ENCODE measurements around the gene TAS2R60. TPM values are rescaled to one million over a fixed set of nuclear protein-coding genes. Genes with fewer than 3 reads are reported as not detected.
"Not testable (repeated sequence)": the region's sequence is repeated elsewhere in the genome, so short reads cannot be mapped to it uniquely, and the experiment has no call there.

The TAS2R60 gene
- total RNA-seq, 1 experiment from 2014 or later, result not detected

GRCh38 chr7:143419880-143420279 lies 23.4 kb upstream of the TAS2R60 start:
- H3K27me3 ChIP-seq (ENCODE audit: control insufficient read depth, insufficient read depth, low read length), result no peaks in the 10 kb centered on the region
- no peak for DNase-seq
- H3K4me3 ChIP-seq (ENCODE audit: insufficient read depth, low read depth, low read length), result no peak overlapping the region
- H3K36me3 ChIP-seq (replicated peaks; ENCODE audit: control insufficient read depth, insufficient read depth, low read length), result peaks cover 2% of the 10 kb centered on the region

GRCh38 chr7:143420624-143421023 lies 22.6 kb upstream of the TAS2R60 start:
- H3K36me3 ChIP-seq (replicated peaks; ENCODE audit: control insufficient read depth, insufficient read depth, low read length), result not testable (repeated sequence)

GRCh38 chr7:143422033-143422432 lies 21.2 kb upstream of the TAS2R60 start:
- DNase-seq, result no peak
- no peaks in the 10 kb centered on the region for H3K27me3 ChIP-seq (ENCODE audit: control insufficient read depth, insufficient read depth, low read length)
- H3K36me3 ChIP-seq (replicated peaks; ENCODE audit: control insufficient read depth, insufficient read depth, low read length), result peaks cover 2% of the 10 kb centered on the region

More at GRCh38 chr7:143420624-143421023, 22.6 kb upstream of the TAS2R60 start:
- not testable (repeated sequence) for H3K27me3 ChIP-seq (ENCODE audit: control insufficient read depth, insufficient read depth, low read length); H3K4me3 ChIP-seq (ENCODE audit: insufficient read depth, low read depth, low read length); DNase-seq

GRCh38 chr7:143424476-143424875 lies 18.8 kb upstream of the TAS2R60 start:
- H3K36me3 ChIP-seq (replicated peaks; ENCODE audit: control insufficient read depth, insufficient read depth, low read length); H3K4me3 ChIP-seq (ENCODE audit: insufficient read depth, low read depth, low read length); H3K27me3 ChIP-seq (ENCODE audit: control insufficient read depth, insufficient read depth, low read length); DNase-seq: not testable (repeated sequence)

More at GRCh38 chr7:143422033-143422432, 21.2 kb upstream of the TAS2R60 start:
- H3K4me3 ChIP-seq (ENCODE audit: insufficient read depth, low read depth, low read length), result no peak overlapping the region

GRCh38 chr7:143426479-143427142 lies 16.6 kb upstream of the TAS2R60 start:
- DNase-seq, result no peak
- Histone ChIP-seq H3K4me3 (ENCODE audit: insufficient read depth, low read depth, low read length) (no peak overlapping the region), H3K36me3 (replicated peaks; ENCODE audit: control insufficient read depth, insufficient read depth, low read length) (no peaks in the 10 kb centered on the region), H3K27me3 (ENCODE audit: control insufficient read depth, insufficient read depth, low read length) (no peaks in the 10 kb centered on the region)

- no peak for DNase-seq
- Histone ChIP-seq H3K27me3 (ENCODE audit: control insufficient read depth, insufficient read depth, low read length) (no peaks in the 10 kb centered on the region), H3K36me3 (replicated peaks; ENCODE audit: control insufficient read depth, insufficient read depth, low read length) (no peaks in the 10 kb centered on the region), H3K4me3 (ENCODE audit: insufficient read depth, low read depth, low read length) (no peak overlapping the region)
Measured at GRCh38 chr7:143429770-143430698, 13.2 kb upstream of the TAS2R60 start.

GRCh38 chr7:143431109-143431508 lies 12.1 kb upstream of the TAS2R60 start:
- Histone ChIP-seq H3K36me3 (replicated peaks; ENCODE audit: control insufficient read depth, insufficient read depth, low read length) (no peaks in the 10 kb centered on the region), H3K4me3 (ENCODE audit: insufficient read depth, low read depth, low read length) (no peak overlapping the region), H3K27me3 (ENCODE audit: control insufficient read depth, insufficient read depth, low read length) (no peaks in the 10 kb centered on the region)
- DNase-seq, result no peak

GRCh38 chr7:143433759-143434158 lies 9.5 kb upstream of the TAS2R60 start:
- no peak overlapping the region for H3K4me3 ChIP-seq (ENCODE audit: insufficient read depth, low read depth, low read length)

GRCh38 chr7:143434660-143435059 lies 8.6 kb upstream of the TAS2R60 start:
- Histone ChIP-seq H3K27me3 (ENCODE audit: control insufficient read depth, insufficient read depth, low read length) (no peaks in the 10 kb centered on the region), H3K36me3 (replicated peaks; ENCODE audit: control insufficient read depth, insufficient read depth, low read length) (no peaks in the 10 kb centered on the region), H3K4me3 (ENCODE audit: insufficient read depth, low read depth, low read length) (no peak overlapping the region)
- DNase-seq, result no peak

More at GRCh38 chr7:143433759-143434158, 9.5 kb upstream of the TAS2R60 start:
- H3K36me3 ChIP-seq (replicated peaks; ENCODE audit: control insufficient read depth, insufficient read depth, low read length), result no peaks in the 10 kb centered on the region
- no peaks in the 10 kb centered on the region for H3K27me3 ChIP-seq (ENCODE audit: control insufficient read depth, insufficient read depth, low read length)
- DNase-seq, result no peak

GRCh38 chr7:143435266-143435665 lies 8.0 kb upstream of the TAS2R60 start:
- no peak for DNase-seq
- Histone ChIP-seq H3K27me3 (ENCODE audit: control insufficient read depth, insufficient read depth, low read length) (no peaks in the 10 kb centered on the region), H3K36me3 (replicated peaks; ENCODE audit: control insufficient read depth, insufficient read depth, low read length) (no peaks in the 10 kb centered on the region), H3K4me3 (ENCODE audit: insufficient read depth, low read depth, low read length) (no peak overlapping the region)

- no peaks in the 10 kb centered on the region for H3K36me3 ChIP-seq (replicated peaks; ENCODE audit: control insufficient read depth, insufficient read depth, low read length)
- H3K27me3 ChIP-seq (ENCODE audit: control insufficient read depth, insufficient read depth, low read length), result no peaks in the 10 kb centered on the region
- DNase-seq, result no peak
- no peak overlapping the region for H3K4me3 ChIP-seq (ENCODE audit: insufficient read depth, low read depth, low read length)
Measured at GRCh38 chr7:143436325-143436946, 6.8 kb upstream of the TAS2R60 start.

- no peaks in the 10 kb centered on the region for H3K27me3 ChIP-seq (ENCODE audit: control insufficient read depth, insufficient read depth, low read length)
- no peak overlapping the region for H3K4me3 ChIP-seq (ENCODE audit: insufficient read depth, low read depth, low read length)
- no peak for DNase-seq
- no peaks in the 10 kb centered on the region for H3K36me3 ChIP-seq (replicated peaks; ENCODE audit: control insufficient read depth, insufficient read depth, low read length)
Measured at GRCh38 chr7:143437578-143437977, 5.7 kb upstream of the TAS2R60 start.

- no peaks in the 10 kb centered on the region for H3K36me3 ChIP-seq (replicated peaks; ENCODE audit: control insufficient read depth, insufficient read depth, low read length)
- H3K4me3 ChIP-seq (ENCODE audit: insufficient read depth, low read depth, low read length), result no peak overlapping the region
- DNase-seq, result no peak
- no peaks in the 10 kb centered on the region for H3K27me3 ChIP-seq (ENCODE audit: control insufficient read depth, insufficient read depth, low read length)
Measured at GRCh38 chr7:143439866-143440265, 3.4 kb upstream of the TAS2R60 start.

GRCh38 chr7:143444063-143444782 lies 970 bp downstream of the TAS2R60 start:
- no peak overlapping the region for H3K4me3 ChIP-seq (ENCODE audit: insufficient read depth, low read depth, low read length)
- H3K36me3 ChIP-seq (replicated peaks; ENCODE audit: control insufficient read depth, insufficient read depth, low read length), result no peaks in the 10 kb centered on the region
- DNase-seq, result no peak
- no peaks in the 10 kb centered on the region for H3K27me3 ChIP-seq (ENCODE audit: control insufficient read depth, insufficient read depth, low read length)
